ENCODE measurements around the gene PRPF8.

- no peak for TF ChIP-seq POLR2AphosphoS5 (IDR thresholded peaks at IDR 0.05)
- no peak for TF ChIP-seq POLR2A (IDR thresholded peaks at IDR 0.05)
- TF ChIP-seq CTCF (IDR thresholded peaks at IDR 0.05), result no peak
Observed at GRCh38 chr17:1709403-1709951, 24.8 kb upstream of the PRPF8 start.
